GM12873 (cell line): ENCODE results near the gene GPC6.

ENCODE experiments used
- CTCF ChIP-seq: IDR thresholded peaks from 2 replicates; pipeline ENCODE4 v1.5.1; 2012; ENCODE audit warnings: low read depth, mild to moderate bottlenecking, moderate library complexity, low read length, control low read depth; ENCODE audit not compliant: insufficient read depth; ENCODE audit errors: missing control alignments

Gene GPC6

GRCh38 chr13:93624311-93624777 is 397.7 kb downstream of the GPC6 start:
- TF ChIP-seq CTCF = no peak

DNA sequence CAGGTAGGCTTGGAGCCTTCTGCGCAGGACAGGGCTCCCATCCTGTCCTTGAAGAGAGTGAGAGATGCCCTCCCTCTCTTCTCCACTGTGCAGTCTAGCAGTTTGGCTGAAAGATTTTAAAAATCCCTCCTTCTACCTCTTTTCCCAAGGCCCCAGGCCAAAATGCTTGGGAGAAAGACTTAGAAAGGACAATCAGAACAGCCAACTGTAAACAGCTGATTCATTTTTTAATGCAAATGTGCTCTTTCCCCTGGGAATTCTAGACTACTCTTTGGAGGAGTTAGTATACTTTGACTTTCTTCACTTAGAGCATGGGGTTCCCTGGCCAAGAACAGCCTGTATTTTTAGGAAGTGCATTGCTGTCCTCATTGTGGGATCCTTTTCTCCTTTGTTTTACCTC is 398.9 kb downstream of the GPC6 start:
- TF ChIP-seq CTCF = no peak

DNA sequence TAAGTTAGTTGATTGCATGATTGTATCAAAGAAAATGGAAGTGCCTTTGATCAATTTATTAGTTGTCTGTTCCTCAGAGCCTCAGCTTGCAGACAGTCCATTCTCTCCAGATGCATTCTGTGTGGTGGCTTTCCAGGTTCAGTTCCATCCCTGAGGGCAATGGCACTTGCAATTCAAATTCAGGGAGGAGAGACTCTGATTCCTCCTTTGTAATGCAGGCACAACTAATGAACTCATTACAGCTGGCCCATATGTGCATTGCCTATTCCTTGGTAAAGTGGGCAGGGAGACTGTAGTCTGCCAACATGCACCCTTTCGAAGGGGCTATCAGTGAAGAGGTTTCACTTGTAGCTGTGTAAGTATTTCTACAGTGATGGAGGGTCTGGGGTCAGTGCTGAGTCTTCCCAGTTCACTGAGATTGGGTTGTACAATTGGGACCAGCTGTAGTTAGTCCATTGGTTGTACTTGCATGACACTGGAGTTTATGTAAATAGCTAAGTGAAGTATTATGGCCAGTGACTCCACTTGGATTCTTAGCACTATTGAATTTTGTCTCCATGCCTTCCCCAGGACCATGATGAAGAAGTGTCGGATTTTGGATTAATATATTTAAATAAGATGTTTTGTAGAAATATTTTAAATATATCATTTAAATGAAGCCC is 401.7 kb downstream of the GPC6 start:
- no peak for TF ChIP-seq CTCF

DNA sequence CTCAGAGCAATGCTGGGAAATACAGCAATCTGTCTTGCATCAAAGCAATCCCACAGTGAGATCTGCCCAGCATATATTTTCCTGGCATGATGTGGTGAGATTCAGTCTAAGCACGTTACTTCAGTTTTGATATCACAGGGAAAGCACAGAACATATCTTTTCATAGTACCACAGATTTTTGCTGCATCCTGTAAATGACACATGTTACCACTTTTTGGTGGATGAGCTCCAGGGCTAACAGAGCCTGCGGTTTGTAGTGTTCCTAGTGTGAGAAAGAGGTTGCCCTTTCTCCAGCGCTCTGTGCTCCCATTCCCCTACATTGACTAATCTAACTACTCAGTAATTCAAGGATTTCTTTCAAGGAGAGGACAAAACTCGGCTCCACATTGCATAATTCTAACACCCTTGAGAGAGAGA is 409.0 kb downstream of the GPC6 start:
- no peak for TF ChIP-seq CTCF

DNA sequence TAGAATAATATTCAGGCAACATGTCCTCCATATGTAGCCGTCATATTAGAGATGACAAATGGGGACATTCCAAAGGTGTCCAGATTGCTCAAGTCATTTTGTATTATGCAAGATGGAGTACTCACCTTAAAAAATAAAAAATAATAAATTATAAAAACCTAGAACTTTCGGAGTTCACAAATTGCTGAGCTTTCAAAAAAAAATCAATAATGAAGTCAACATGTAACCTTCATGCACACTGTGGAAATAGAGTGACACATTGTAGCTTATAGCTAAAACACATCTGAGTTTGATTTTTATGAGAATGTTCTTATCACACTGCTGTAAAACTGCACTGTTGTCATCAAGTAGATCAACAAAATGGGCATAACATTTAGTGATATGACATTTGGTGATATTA is 411.2 kb downstream of the GPC6 start:
- TF ChIP-seq CTCF = no peak

DNA sequence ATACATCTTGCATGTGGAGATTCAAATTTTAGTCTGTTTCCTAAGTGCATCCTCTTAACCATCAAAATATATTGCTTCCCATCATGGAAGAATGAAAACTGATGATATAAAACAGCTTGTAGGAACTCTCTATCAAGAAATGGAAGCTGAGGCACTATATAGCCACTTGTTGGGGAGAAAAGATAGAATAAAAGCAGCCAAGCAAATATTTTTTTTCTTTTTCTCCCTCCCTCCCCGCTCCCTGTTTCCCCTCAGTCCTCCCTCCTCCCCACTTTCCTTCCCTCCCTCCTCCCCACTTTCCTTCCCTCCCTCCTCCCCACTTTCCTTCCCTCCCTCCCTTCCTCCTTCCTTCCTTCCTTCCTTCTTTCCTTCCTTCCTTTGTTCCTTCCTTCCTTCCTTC is 413.8 kb downstream of the GPC6 start:
- no peak for TF ChIP-seq CTCF

DNA sequence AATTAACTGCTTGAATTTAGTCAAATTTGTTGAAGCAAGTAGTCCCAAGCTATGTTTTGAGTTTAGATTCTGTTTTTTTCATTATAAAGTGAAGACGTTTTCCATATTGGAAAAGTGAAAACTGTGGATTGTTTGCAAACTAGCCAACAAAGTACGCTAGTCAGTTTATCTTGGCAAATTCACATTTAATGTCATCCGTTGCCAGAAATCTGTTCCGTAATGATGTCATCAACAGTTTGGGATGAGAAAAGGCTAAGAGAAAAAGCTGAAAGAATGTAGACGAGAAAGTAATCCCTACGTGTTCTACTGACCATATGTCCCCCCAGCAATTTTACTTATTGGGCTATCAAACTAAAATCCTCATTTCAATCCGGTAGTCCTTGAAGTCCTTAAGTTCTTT is 419.6 kb downstream of the GPC6 start:
- TF ChIP-seq CTCF = no peak
